CD14-positive monocyte (primary cell): ENCODE results near the gene TAF11L11. TPM values are rescaled to one million over a fixed set of nuclear protein-coding genes. Genes with fewer than 3 reads are reported as not detected.
"Not testable (repeated sequence)": the region's sequence is repeated elsewhere in the genome, so short reads cannot be mapped to it uniquely, and the experiment has no call there.

Experiments used
- DNase-seq, 3 donors: peaks; one replicate each; pipeline ENCODE4 v3.0.0-alpha.2; 2011 to 2022
- H2AFZ ChIP-seq: 2 replicates; pipeline ENCODE4 v1.6.0; 2012; ENCODE audit warnings: mild to moderate bottlenecking, low read depth, low read length, inconsistent platforms; ENCODE audit not compliant: insufficient read depth, poor library complexity, severe bottlenecking
- H3K27ac ChIP-seq, 2 donors: 1 replicate in 1 of 2; 2 replicates in 1 of 2; pipeline ENCODE4 v1.5.1; 2012 to 2013; ENCODE audit warnings: low read length in 2 of 2, control low read depth in 1 of 2, inconsistent platforms in 1 of 2, low read depth in 1 of 2, mild to moderate bottlenecking in 1 of 2
- H3K27me3 ChIP-seq, 2 donors: one replicate each; pipeline versions ENCODE4 v1.6.0 to v1.6.1; 2011 to 2013; ENCODE audit warnings: low read length in 2 of 2; ENCODE audit not compliant: control insufficient read depth in 2 of 2, insufficient read depth in 2 of 2
- H3K36me3 ChIP-seq, 2 donors: replicated peaks in 1 of 2; 1 replicate in 1 of 2; 2 replicates in 1 of 2; pipeline versions ENCODE4 v1.5.1 to v1.6.1; 2012 to 2013; ENCODE audit warnings: low read length in 2 of 2, control low read depth in 1 of 2, inconsistent platforms in 1 of 2, mild to moderate bottlenecking in 1 of 2; ENCODE audit not compliant: insufficient read depth in 2 of 2, control insufficient read depth in 1 of 2
- H3K4me1 ChIP-seq, 2 donors: 1 replicate in 1 of 2; 2 replicates in 1 of 2; pipeline versions ENCODE4 v1.5.1 to v1.6.1; 2012 to 2013; ENCODE audit warnings: low read length in 2 of 2, control low read depth in 1 of 2, inconsistent platforms in 1 of 2, mild to moderate bottlenecking in 1 of 2, moderate library complexity in 1 of 2; ENCODE audit not compliant: insufficient read depth in 2 of 2, control insufficient read depth in 1 of 2
- H3K4me2 ChIP-seq: replicated peaks from 2 replicates; pipeline ENCODE3; 2012; ENCODE audit warnings: low read length, moderate library complexity, mild to moderate bottlenecking; ENCODE audit not compliant: poor library complexity, severe bottlenecking; ENCODE audit errors: extremely low read depth
- H3K4me3 ChIP-seq, 3 experiments: fragments of 200-600 bp in 1 of 3; sonication (generic) in 1 of 3; replicated peaks in 1 of 3; 1 replicate in 2 of 3; 2 replicates in 1 of 3; pipeline ENCODE4 v1.5.1; 2011 to 2013; ENCODE audit warnings: low read length in 3 of 3, mild to moderate bottlenecking in 3 of 3, control low read depth in 2 of 3, low read depth in 2 of 3, inconsistent platforms in 1 of 3, moderate library complexity in 1 of 3
- H3K79me2 ChIP-seq: 2 replicates; pipeline ENCODE4 v1.6.0; 2012; ENCODE audit warnings: mild to moderate bottlenecking, control low read depth, inconsistent platforms, low read length, moderate library complexity; ENCODE audit not compliant: insufficient read depth
- H3K9ac ChIP-seq: 2 replicates; pipeline ENCODE4 v1.6.0; 2017; ENCODE audit warnings: low read length, mild to moderate bottlenecking; ENCODE audit not compliant: insufficient read depth, poor library complexity, severe bottlenecking
- H3K9me3 ChIP-seq, 2 donors: replicated peaks in 1 of 2; 1 replicate in 1 of 2; 2 replicates in 1 of 2; pipeline versions ENCODE4 v1.5.1 to v1.6.1; 2012 to 2013; ENCODE audit warnings: low read length in 2 of 2, control low read depth in 1 of 2; ENCODE audit not compliant: control insufficient read depth in 1 of 2, insufficient read depth in 1 of 2
- H4K20me1 ChIP-seq: 2 replicates; pipeline ENCODE4 v1.6.0; 2012; ENCODE audit warnings: mild to moderate bottlenecking, low read length, control low read depth, moderate library complexity; ENCODE audit not compliant: insufficient read depth
- H3K27ac Mint-ChIP-seq, 7 donors: one replicate each; pipeline ENCODE4 v1.8.0; 2020; ENCODE audit warnings: mild to moderate bottlenecking in 7 of 7, mixed read lengths in 7 of 7, moderate library complexity in 6 of 7, inconsistent platforms in 2 of 7
- H3K27me3 Mint-ChIP-seq, 3 donors: one replicate each; pipeline ENCODE4 v1.8.0; 2021 to 2022; ENCODE audit warnings: low read depth in 3 of 3, mild to moderate bottlenecking in 3 of 3, mixed read lengths in 3 of 3, moderate library complexity in 3 of 3, inconsistent platforms in 1 of 3
- H3K36me3 Mint-ChIP-seq, 2 donors: one replicate each; pipeline ENCODE4 v1.8.0; 2020; ENCODE audit warnings: mixed read lengths in 2 of 2, inconsistent platforms in 1 of 2, mild to moderate bottlenecking in 1 of 2
- H3K4me1 Mint-ChIP-seq: one replicate; pipeline ENCODE4 v1.8.0; 2020; ENCODE audit warnings: mild to moderate bottlenecking, mixed read lengths
- H3K4me3 Mint-ChIP-seq, 2 donors: one replicate each; pipeline ENCODE4 v1.8.0; 2020; ENCODE audit warnings: mild to moderate bottlenecking in 2 of 2, mixed read lengths in 2 of 2, moderate library complexity in 1 of 2
- H3K9me3 Mint-ChIP-seq, 7 donors: one replicate each; pipeline ENCODE4 v1.8.0; 2020 to 2022; ENCODE audit warnings: mixed read lengths in 7 of 7, mild to moderate bottlenecking in 6 of 7, moderate library complexity in 6 of 7, inconsistent platforms in 2 of 7
- WGBS: methylation state at CpG from one replicate; pipeline ENCODE4 v1.1.5; 2013; ENCODE audit warnings: missing lambda C conversion rate; ENCODE audit not compliant: insufficient coverage; 5-methylcytosine and 5-hydroxymethylcytosine counted together
- intact Hi-C, 2 donors: fragments of 100-400 bp; cut with micrococcal nuclease; formaldehyde crosslinking; loops; one replicate each; pipeline versions ENCODE4 v1.15.0 to v1.15.1; 2023
- polyA minus RNA-seq: library from RNA; depleted of rRNA, polyadenylated mRNA; stranded (reverse); fragments of >200 nt; gene quantifications from 2 replicates; pipeline ENCODE4 v1.2.3, GENCODE V29; 2012
- polyA plus RNA-seq, 3 donors: library from polyadenylated mRNA; depleted of rRNA in 1 of 3; unstranded in 2 of 3; stranded (reverse) in 1 of 3; fragments of 300-500 nt in 2 of 3; fragments of >200 nt in 1 of 3; fragmentation: Illumina TruSeq in 2 of 3; gene quantifications; 1 replicate in 2 of 3; 2 replicates in 1 of 3; pipeline ENCODE4 v1.2.3, GENCODE V29; 2012 to 2021
- total RNA-seq, 12 experiments: library from RNA in 1 of 12; stranded (reverse) in 1 of 12; fragments of 120-200 nt in 1 of 12; gene quantifications; one replicate each; pipeline ENCODE4 v1.2.4 and lab custom pipeline; 2013 to 2026; ENCODE audit warnings: mixed read lengths in 6 of 12, inconsistent platforms in 1 of 12

The TAF11L11 gene
- not detected for total RNA-seq (2013)
- polyA plus RNA-seq (not detected), polyA minus RNA-seq (not detected in 2 replicates), total RNA-seq (lab: John Stamatoyannopoulos, UW) (0 to 0.12 (median 0) reads per million in 11 experiments)

DNA sequence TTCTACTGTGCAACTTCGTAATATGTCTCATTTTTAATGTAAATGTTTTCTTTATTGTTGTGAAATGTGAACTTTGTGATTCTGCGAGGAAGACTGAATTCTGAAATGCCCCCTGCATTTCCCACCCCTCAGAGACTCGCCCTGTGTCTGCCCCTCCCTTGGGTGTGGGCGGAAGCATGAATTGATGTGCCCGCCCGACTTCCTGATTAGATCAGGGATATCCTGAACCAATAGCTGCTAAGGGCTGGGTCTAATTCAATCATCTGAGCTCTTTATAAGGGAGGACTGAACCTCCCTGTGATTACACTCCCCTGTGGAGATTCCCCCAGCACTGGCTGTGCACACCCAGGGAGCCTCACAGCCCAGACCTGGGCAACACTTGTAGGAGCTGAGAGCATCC lies at the start of gene TAF11L11:
TSS of gene TAF11L11 (plus strand) at position 304 of the 400 bp plus-strand sequence.
- H3K4me3 Mint-ChIP-seq, H3K36me3 ChIP-seq, H3K36me3 Mint-ChIP-seq, H3K27me3 Mint-ChIP-seq, H3K4me2 ChIP-seq, H3K9ac ChIP-seq, DNase-seq, H3K4me3 ChIP-seq, H3K27me3 ChIP-seq, intact Hi-C loops, H3K4me1 ChIP-seq, H3K27ac ChIP-seq, H2AFZ ChIP-seq, H4K20me1 ChIP-seq, H3K79me2 ChIP-seq, H3K4me1 Mint-ChIP-seq: not testable (repeated sequence)
- H3K9me3 ChIP-seq: peaks cover 0 to 10% of the 10 kb centered on the region in 2 donors
- peaks cover 5 to 23% (median 15%) of the 10 kb centered on the region in 7 donors for H3K9me3 Mint-ChIP-seq
- no CpG with 5 or more reads among the region's 6 CpGs for WGBS
- H3K27ac Mint-ChIP-seq: peak within 1 kb of the TSS in 1 of 7 donors; percentile 10

- H3K9ac ChIP-seq, H3K4me3 Mint-ChIP-seq, H3K4me2 ChIP-seq, H3K27me3 ChIP-seq, H2AFZ ChIP-seq, H3K36me3 ChIP-seq, H3K4me3 ChIP-seq, H4K20me1 ChIP-seq, H3K9me3 ChIP-seq, H3K4me1 ChIP-seq, intact Hi-C loops, H3K79me2 ChIP-seq, H3K36me3 Mint-ChIP-seq, H3K9me3 Mint-ChIP-seq, H3K27ac Mint-ChIP-seq, H3K27me3 Mint-ChIP-seq, H3K27ac ChIP-seq, H3K4me1 Mint-ChIP-seq, DNase-seq: not testable (repeated sequence)
- no CpG with 5 or more reads among the region's 16 CpGs for WGBS
Observed at GRCh38 chr5:17585658-17586057, 18.3 kb upstream of the TAF11L11 start, which contains the start of gene TAF11L7. TAF11L7 (minus strand) TSS chr5:17585758.

GRCh38 chr5:17590860-17591259 lies 13.1 kb upstream of the TAF11L11 start, which contains the start of gene TAF11L8:
TAF11L8 (minus strand) TSS chr5:17590960.
- H3K79me2 ChIP-seq, H3K27ac Mint-ChIP-seq, H3K27me3 ChIP-seq, DNase-seq, H3K27me3 Mint-ChIP-seq, H3K36me3 Mint-ChIP-seq, H3K9me3 Mint-ChIP-seq, H3K4me3 Mint-ChIP-seq, intact Hi-C loops, H3K4me1 Mint-ChIP-seq, H3K4me1 ChIP-seq, H2AFZ ChIP-seq, H3K9me3 ChIP-seq, H3K4me2 ChIP-seq, H3K4me3 ChIP-seq, H3K27ac ChIP-seq, H3K9ac ChIP-seq, H4K20me1 ChIP-seq, H3K36me3 ChIP-seq: not testable (repeated sequence)
- WGBS: no CpG with 5 or more reads among the region's 16 CpGs

- H3K9ac ChIP-seq, H3K27me3 Mint-ChIP-seq, H3K27ac Mint-ChIP-seq, intact Hi-C loops, H4K20me1 ChIP-seq, H3K9me3 Mint-ChIP-seq, H3K4me3 ChIP-seq, H2AFZ ChIP-seq, H3K79me2 ChIP-seq, H3K27ac ChIP-seq, H3K4me2 ChIP-seq, H3K9me3 ChIP-seq, H3K36me3 Mint-ChIP-seq, DNase-seq, H3K36me3 ChIP-seq, H3K4me3 Mint-ChIP-seq, H3K4me1 ChIP-seq, H3K4me1 Mint-ChIP-seq, H3K27me3 ChIP-seq: not testable (repeated sequence)
- WGBS: no CpG with 5 or more reads among the region's 15 CpGs
Observed at GRCh38 chr5:17594255-17594654, 9.7 kb upstream of the TAF11L11 start, which contains the start of gene TAF11L9. TAF11L9 (minus strand) TSS chr5:17594394.
